ENCODE results near the gene KIF16B.

- no peak for TF ChIP-seq GLIS3 (CRISPR knock-in tag; IDR thresholded peaks at IDR 0.05)
- TF ChIP-seq ISL1 (CRISPR knock-in tag; IDR thresholded peaks at IDR 0.05): no peak
- no peak for TF ChIP-seq ZC3H10 (CRISPR knock-in tag; IDR thresholded peaks at IDR 0.05)
- TF ChIP-seq RARB (CRISPR knock-in tag; IDR thresholded peaks at IDR 0.05): no peak
- no peak for TF ChIP-seq ZNF565 (CRISPR knock-in tag; conservative IDR thresholded peaks at IDR 0.05; ENCODE audit: low read depth)
- no peak for TF ChIP-seq OSR1 (CRISPR knock-in tag; IDR thresholded peaks at IDR 0.05)
- TF ChIP-seq ZNF8 (CRISPR knock-in tag; IDR thresholded peaks at IDR 0.05): no peak
Measured at GRCh38 chr20:16346956-16347355, 226.3 kb downstream of the KIF16B start.

Measured in SK-N-SH treated with all-trans-retinoic acid at 6 μM for 48 hours (cell line).